Measurements from ENCODE around the gene CPED1. TPM values are rescaled to one million over a fixed set of nuclear protein-coding genes. Genes with fewer than 3 reads are reported as not detected.
"Not testable (repeated sequence)": the region's sequence is repeated elsewhere in the genome, so short reads cannot be mapped to it uniquely, and the experiment has no call there.

CPED1 gene
- total RNA-seq, 2 donors from 2014 or later, result 3.4 to 15.9 TPM

GRCh38 chr7:121214657-121215056, 226.1 kb downstream of the CPED1 start:
- intact Hi-C loops (cut with DNase I, micrococcal nuclease), result no loop called here
- no peak for DNase-seq
- no peak for ATAC-seq

GRCh38 chr7:121219026-121219425, 230.5 kb downstream of the CPED1 start:
- ATAC-seq (no peak), DNase-seq (no peak)
- intact Hi-C loops (cut with DNase I, micrococcal nuclease), result no loop called here

- intact Hi-C loops (cut with DNase I, micrococcal nuclease); ATAC-seq; DNase-seq: not testable (repeated sequence)
Observed at GRCh38 chr7:121221108-121221507, 232.6 kb downstream of the CPED1 start.

GRCh38 chr7:121228779-121229178, 240.3 kb downstream of the CPED1 start:
- ATAC-seq (no peak), DNase-seq (no peak)
- intact Hi-C loops (cut with DNase I, micrococcal nuclease), result no loop called here

GRCh38 chr7:121235201-121235600, 246.7 kb downstream of the CPED1 start:
- DNase-seq (no peak), ATAC-seq (no peak)
- intact Hi-C loops (cut with DNase I, micrococcal nuclease), result no loop called here

- no peak for ATAC-seq
- DNase-seq, result no peak
- intact Hi-C loops (cut with DNase I, micrococcal nuclease), result no loop called here
Observed at GRCh38 chr7:121237601-121238000, 249.1 kb downstream of the CPED1 start.

GRCh38 chr7:121244120-121244870, 255.8 kb downstream of the CPED1 start:
- DNase-seq, result no peak
- intact Hi-C loops (cut with DNase I, micrococcal nuclease), result no loop called here
- ATAC-seq, result no peak

- ATAC-seq; intact Hi-C loops (cut with DNase I, micrococcal nuclease); DNase-seq: not testable (repeated sequence)
Observed at GRCh38 chr7:121251367-121251766, 262.9 kb downstream of the CPED1 start.

- intact Hi-C loops (cut with DNase I, micrococcal nuclease); DNase-seq; ATAC-seq: not testable (repeated sequence)
Observed at GRCh38 chr7:121252523-121253235, 264.2 kb downstream of the CPED1 start.

GRCh38 chr7:121259826-121260225, 271.3 kb downstream of the CPED1 start:
- intact Hi-C loops (cut with DNase I, micrococcal nuclease), result no loop called here
- DNase-seq (no peak), ATAC-seq (no peak)

- no peak for DNase-seq
- ATAC-seq, result peak; percentile 70
- intact Hi-C loops (cut with DNase I, micrococcal nuclease), result no loop called here
Observed at GRCh38 chr7:121261207-121261884, 272.8 kb downstream of the CPED1 start.

GRCh38 chr7:121262221-121262620, 273.7 kb downstream of the CPED1 start:
- no peak for ATAC-seq
- intact Hi-C loops (cut with DNase I, micrococcal nuclease), result no loop called here
- DNase-seq, result no peak

- intact Hi-C loops (cut with DNase I, micrococcal nuclease), result no loop called here
- DNase-seq, result no peak
- no peak for ATAC-seq
Observed at GRCh38 chr7:121262969-121263368, 274.5 kb downstream of the CPED1 start.

- ATAC-seq (no peak), DNase-seq (no peak)
- intact Hi-C loops (cut with DNase I, micrococcal nuclease), result no loop called here
Observed at GRCh38 chr7:121266307-121266894, 277.9 kb downstream of the CPED1 start.

- DNase-seq (no peak), ATAC-seq (no peak)
- intact Hi-C loops (cut with DNase I, micrococcal nuclease), result no loop called here
Observed at GRCh38 chr7:121267612-121268011, 279.1 kb downstream of the CPED1 start.

GRCh38 chr7:121269798-121270197, 281.3 kb downstream of the CPED1 start:
- intact Hi-C loops (cut with DNase I, micrococcal nuclease), result no loop called here
- DNase-seq, result no peak
- no peak for ATAC-seq

- ATAC-seq, result peak; percentile 86
- DNase-seq, result no peak
- intact Hi-C loops (cut with DNase I, micrococcal nuclease), result no loop called here
Observed at GRCh38 chr7:121271098-121271497, 282.6 kb downstream of the CPED1 start.

- DNase-seq (no peak), ATAC-seq (peak; percentile 48)
- intact Hi-C loops (cut with DNase I, micrococcal nuclease), result no loop called here
Observed at GRCh38 chr7:121271916-121272315, 283.4 kb downstream of the CPED1 start.

- DNase-seq (no peak), ATAC-seq (no peak)
- intact Hi-C loops (cut with DNase I, micrococcal nuclease), result no loop called here
Observed at GRCh38 chr7:121272676-121273075, 284.2 kb downstream of the CPED1 start.
